SIG-M5 treated with dmso at 0.1 percent for 504 hours (cell line): ENCODE measurements around the gene ACTA1.
"Not testable (repeated sequence)": the region's sequence is repeated elsewhere in the genome, so short reads cannot be mapped to it uniquely, and the experiment has no call there.

Experiments used
- DNase-seq: peaks from one replicate; lab custom pipeline; 2025; ENCODE audit not compliant: unreplicated experiment; lab: John Stamatoyannopoulos, UW

The ACTA1 gene

GRCh38 chr1:229409616-229410369, 24.1 kb downstream of the ACTA1 start:
- no peak for DNase-seq

- DNase-seq: no peak
Measured at GRCh38 chr1:229408458-229409037, 25.3 kb downstream of the ACTA1 start.

GRCh38 chr1:229407206-229408026, 26.5 kb downstream of the ACTA1 start:
- no peak for DNase-seq

GRCh38 chr1:229406798-229407197, 27.1 kb downstream of the ACTA1 start:
- DNase-seq: no peak

GRCh38 chr1:229403573-229403972, 30.3 kb downstream of the ACTA1 start:
- DNase-seq: no peak

GRCh38 chr1:229402993-229403392, 30.9 kb downstream of the ACTA1 start:
- DNase-seq: no peak

GRCh38 chr1:229402329-229402728, 31.6 kb downstream of the ACTA1 start:
- DNase-seq: not testable (repeated sequence)

GRCh38 chr1:229397762-229398161, 36.1 kb downstream of the ACTA1 start:
- DNase-seq: no peak

- no peak for DNase-seq
Measured at GRCh38 chr1:229396585-229397206, 37.2 kb downstream of the ACTA1 start.

- DNase-seq: not testable (repeated sequence)
Measured at GRCh38 chr1:229394517-229394916, 39.4 kb downstream of the ACTA1 start.

GRCh38 chr1:229392936-229393335, 41.0 kb downstream of the ACTA1 start:
- DNase-seq: no peak

GRCh38 chr1:229390130-229390529, 43.8 kb downstream of the ACTA1 start:
- DNase-seq: no peak

- DNase-seq: no peak
Measured at GRCh38 chr1:229388897-229389580, 44.9 kb downstream of the ACTA1 start.

- no peak for DNase-seq
Measured at GRCh38 chr1:229385853-229386456, 47.9 kb downstream of the ACTA1 start.

GRCh38 chr1:229384822-229385221, 49.1 kb downstream of the ACTA1 start:
- DNase-seq: no peak

- DNase-seq: no peak
Measured at GRCh38 chr1:229383961-229384360, 49.9 kb downstream of the ACTA1 start.

- no peak for DNase-seq
Measured at GRCh38 chr1:229383188-229383587, 50.7 kb downstream of the ACTA1 start.
